Naive thymus-derived CD8-positive, alpha-beta T cell (primary cell): ENCODE data around the gene ZNF609. TPM values are rescaled to one million over a fixed set of nuclear protein-coding genes. Genes with fewer than 3 reads are reported as not detected.

ENCODE experiments used
- ATAC-seq, 2 donors: fragments of 150-1000 bp; cut with Tn5 transposase in 1 of 2; sonication (Bioruptor Pico), chemical (Tn5 transposase) in 1 of 2; 1 replicate in 1 of 2; 2 replicates in 1 of 2; pipeline ENCODE4 v1.10.0; 2021; ENCODE audit warnings: mild to moderate bottlenecking in 2 of 2, moderate library complexity in 2 of 2
- POLR2A ChIA-PET: fragments of 350-600 bp; sonication (Branson Sonifier 250); formaldehyde crosslinking; loops from one replicate; lab custom pipeline; 2021; ENCODE audit warnings: antibody characterized with exemption; lab: Charles Lee
- DNase-seq, 10 donors: peaks; one replicate each; pipeline versions ENCODE4 v3.0.0 to v3.0.0-alpha.2; 2020 to 2022
- H3K27ac Mint-ChIP-seq, 10 donors: one replicate each; pipeline ENCODE4 v1.8.0; 2020 to 2022; ENCODE audit warnings: mild to moderate bottlenecking in 10 of 10, mixed read lengths in 10 of 10, moderate library complexity in 4 of 10, inconsistent platforms in 1 of 10
- H3K27me3 Mint-ChIP-seq, 5 donors: one replicate each; pipeline ENCODE4 v1.8.0; 2021 to 2022; ENCODE audit warnings: mixed read lengths in 5 of 5
- H3K36me3 Mint-ChIP-seq, 3 donors: one replicate each; pipeline ENCODE4 v1.8.0; 2020 to 2022; ENCODE audit warnings: mixed read lengths in 3 of 3, mild to moderate bottlenecking in 2 of 3, inconsistent platforms in 1 of 3
- H3K4me1 Mint-ChIP-seq, 4 donors: one replicate each; pipeline ENCODE4 v1.8.0; 2021 to 2022; ENCODE audit warnings: mixed read lengths in 4 of 4
- H3K4me3 Mint-ChIP-seq, 10 donors: one replicate each; pipeline ENCODE4 v1.8.0; 2020 to 2022; ENCODE audit warnings: mild to moderate bottlenecking in 10 of 10, mixed read lengths in 10 of 10, moderate library complexity in 6 of 10, inconsistent platforms in 1 of 10
- H3K9me3 Mint-ChIP-seq, 9 donors: one replicate each; pipeline ENCODE4 v1.8.0; 2020 to 2022; ENCODE audit warnings: mixed read lengths in 9 of 9, mild to moderate bottlenecking in 3 of 9, inconsistent platforms in 1 of 9, moderate library complexity in 1 of 9
- polyA plus RNA-seq, 3 donors: library from polyadenylated mRNA; unstranded; fragments of 300-500 nt; fragmentation: Illumina TruSeq; gene quantifications; one replicate each; pipeline ENCODE4 v1.2.3, GENCODE V29; 2021
- total RNA-seq, 8 experiments: library from RNA in 2 of 8; stranded (reverse) in 2 of 8; gene quantifications; one replicate each; pipeline ENCODE4 v1.2.3 and lab custom pipeline; 2021 to 2026

The ZNF609 gene
- total and polyA plus RNA-seq, 5 experiments from 2014 or later: 10.2 to 68.2 (median 23.7) TPM

DNA sequence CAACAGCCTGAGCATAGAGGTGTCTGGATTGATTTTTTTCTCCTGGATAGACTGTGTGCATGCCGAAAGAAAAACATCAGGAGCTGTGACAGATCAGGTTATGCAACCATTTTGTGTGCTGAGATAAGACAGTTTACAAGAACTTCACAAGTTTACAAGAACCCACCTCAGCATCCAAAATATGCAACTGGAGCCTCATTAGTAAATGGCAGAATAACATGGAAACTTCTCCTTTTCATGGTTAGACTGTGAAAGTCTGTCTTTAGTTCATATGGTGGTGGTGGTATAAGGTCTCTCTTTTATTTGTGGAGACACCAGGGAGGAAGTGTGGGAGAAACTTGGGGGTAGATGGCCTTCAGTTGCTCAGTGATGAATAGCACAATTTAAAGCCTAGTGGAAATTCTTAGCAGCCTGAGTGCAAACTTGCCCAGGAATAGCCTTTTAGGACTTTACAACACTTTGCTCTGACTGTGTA, 3.7 kb upstream of the ZNF609 start:
- Mint-ChIP-seq H3K4me3 (peak overlapping the region in 9 of 10 donors; percentile 3 to 76 (median 55)), H3K27me3 (no peaks in the 10 kb centered on the region)

DNA sequence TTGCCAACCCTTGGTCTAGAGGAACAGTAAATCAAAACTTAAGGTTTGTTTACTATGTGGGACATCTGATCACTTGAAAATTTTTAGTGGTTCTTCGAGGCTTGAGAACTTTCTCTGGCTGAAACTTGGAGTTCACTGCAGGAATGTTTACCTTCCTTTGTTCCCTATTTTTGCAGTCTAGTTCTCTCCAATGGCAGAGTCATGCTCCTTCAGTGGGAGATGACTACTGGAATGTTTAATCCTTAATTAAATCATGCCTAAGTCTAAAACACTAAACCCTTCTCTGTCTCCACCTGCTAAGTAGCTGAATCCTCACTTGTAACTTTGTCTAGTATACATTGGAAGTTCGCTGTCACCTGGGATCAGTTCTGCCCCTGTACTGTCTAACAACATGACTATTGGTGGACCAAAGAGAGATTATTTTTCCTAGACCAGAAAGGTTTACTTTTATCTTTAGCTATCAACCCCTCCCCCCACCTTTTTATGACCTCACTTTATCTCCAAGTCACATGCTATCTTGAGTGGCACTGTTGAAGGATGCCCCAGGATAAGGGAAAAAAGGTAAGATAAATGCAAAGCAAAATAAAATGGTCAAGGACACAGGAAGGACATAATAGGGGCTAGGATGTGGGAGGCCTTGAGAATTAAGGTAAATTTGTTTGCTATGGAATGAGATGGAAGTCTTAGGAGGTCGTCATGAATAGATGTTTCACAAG, 1.2 kb upstream of the ZNF609 start:
- POLR2A ChIA-PET: interaction anchor here (0.6 to 2.7 kb wide), 10 partner anchors 9 to 256 kb away, joined by 3 to 16 read pairs (median 6); no protein-coding TSS in a partner anchor
- no peaks in the 10 kb centered on the region for H3K36me3 Mint-ChIP-seq
- ATAC-seq: no peak
- no peaks in the 10 kb centered on the region for H3K9me3 Mint-ChIP-seq
- H3K4me1 Mint-ChIP-seq: peaks cover 42 to 87% (median 83%) of the 10 kb centered on the region in 4 donors
- DNase-seq: no peak
- H3K4me3 Mint-ChIP-seq: peak overlapping the region; percentile 81 to 95 (median 91)
- no peaks in the 10 kb centered on the region for H3K27me3 Mint-ChIP-seq
- peak overlapping the region; percentile 76 to 96 (median 94) for H3K27ac Mint-ChIP-seq

More for the DNA sequence above, 3.7 kb upstream of the ZNF609 start:
- POLR2A ChIA-PET: interaction anchor here (1.2 to 1.3 kb wide), 2 partner anchors 9 to 26 kb away, joined by 3 read pairs; no protein-coding TSS in a partner anchor
- DNase-seq (no peak), ATAC-seq (no peak)
- no peaks in the 10 kb centered on the region for H3K36me3 Mint-ChIP-seq
- peak overlapping the region; percentile 63 to 96 (median 92) for H3K27ac Mint-ChIP-seq
- peaks cover 42 to 75% (median 72%) of the 10 kb centered on the region in 4 donors for H3K4me1 Mint-ChIP-seq
- no peaks in the 10 kb centered on the region for H3K9me3 Mint-ChIP-seq

DNA sequence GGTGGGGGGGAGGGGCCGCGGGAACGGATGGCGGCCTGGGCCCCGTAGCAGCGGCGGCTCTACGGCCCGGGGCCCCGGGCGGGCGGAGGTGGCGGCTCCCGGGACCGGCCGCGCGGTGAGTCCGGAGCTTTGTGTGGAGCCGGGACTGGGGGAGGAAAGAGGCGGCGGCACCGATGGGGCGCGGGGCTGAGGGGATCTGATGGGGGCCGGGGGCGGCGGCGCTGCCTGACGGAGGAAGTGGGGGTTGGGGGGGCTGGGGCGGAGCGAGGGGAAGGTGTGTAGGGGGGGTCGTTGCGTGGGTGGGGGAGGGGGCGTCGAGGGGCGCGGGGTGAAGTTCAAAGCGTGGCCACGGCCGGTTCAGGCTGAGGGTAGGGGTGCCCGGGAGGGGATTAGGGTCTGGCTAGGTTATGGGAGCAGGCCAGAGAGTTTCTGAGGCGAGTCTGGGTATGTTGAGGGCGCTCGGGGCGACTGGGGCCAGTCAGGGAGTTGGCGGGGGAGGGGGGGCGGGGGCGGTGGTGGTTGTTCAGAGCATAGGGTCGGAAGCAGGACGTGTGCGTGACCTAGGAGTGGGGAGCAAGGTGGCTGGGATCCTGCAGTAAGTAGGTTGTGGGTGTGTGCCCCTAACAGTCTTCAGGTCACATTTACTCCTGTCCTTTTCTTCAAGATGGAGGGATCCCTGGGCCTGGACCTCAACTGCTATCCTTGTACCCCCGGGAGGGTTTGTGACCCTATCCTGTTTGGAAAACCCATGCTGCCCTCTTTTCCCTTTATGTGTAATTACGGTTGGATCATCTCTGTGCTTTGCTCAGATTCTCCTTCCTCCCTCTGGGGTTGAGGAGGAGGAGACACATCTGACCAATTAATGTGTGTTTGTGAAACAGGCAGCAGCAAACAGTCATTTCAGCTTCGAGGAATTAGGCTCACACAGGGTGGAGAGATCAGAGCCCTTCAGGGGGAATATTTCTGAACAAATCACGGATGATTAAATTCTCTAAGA, 644 bp downstream of the ZNF609 start:
- DNase-seq (peak in 8 of 10 donors; percentile 3 to 50 (median 34)), ATAC-seq (peak; percentile 46 to 66)
- H3K4me3 Mint-ChIP-seq: peak overlapping the region; percentile 81 to 97 (median 92)
- no peaks in the 10 kb centered on the region for H3K27me3 Mint-ChIP-seq
- H3K36me3 Mint-ChIP-seq: peaks cover 0 to 8% (median 0%) of the 10 kb centered on the region in 3 donors
- H3K27ac Mint-ChIP-seq: peak overlapping the region; percentile 76 to 97 (median 94)
- POLR2A ChIA-PET: interaction anchor here (0.6 to 2.7 kb wide), 16 partner anchors 8 to 672 kb away, joined by 3 to 16 read pairs (median 4); no protein-coding TSS in a partner anchor
- no peaks in the 10 kb centered on the region for H3K9me3 Mint-ChIP-seq
- H3K4me1 Mint-ChIP-seq: peaks cover 47 to 84% (median 81%) of the 10 kb centered on the region in 4 donors

DNA sequence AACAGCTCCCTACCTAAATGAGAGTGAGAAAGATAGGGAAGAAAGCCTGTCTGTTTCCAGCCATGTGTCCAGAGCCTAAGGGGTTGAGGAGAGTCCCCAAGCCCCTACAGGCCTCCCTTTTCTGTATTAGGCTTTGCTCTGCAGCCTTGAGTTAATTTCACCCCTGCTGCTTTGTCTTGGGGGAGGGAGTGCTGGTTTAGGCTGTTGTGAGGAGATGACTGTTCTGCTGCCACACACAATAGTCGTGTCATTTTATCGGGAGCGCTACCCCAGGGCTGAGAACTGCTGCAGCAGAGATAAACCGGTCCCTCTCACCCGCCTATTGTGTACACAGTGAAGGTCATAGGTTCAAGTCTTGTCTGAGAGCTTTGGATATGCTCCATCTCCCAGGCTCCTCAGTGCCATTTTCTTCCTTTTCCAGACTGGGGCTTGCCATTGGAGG, 1.4 kb downstream of the ZNF609 start:
- Mint-ChIP-seq H3K36me3 (peaks cover 0 to 8% (median 0%) of the 10 kb centered on the region in 3 donors), H3K9me3 (no peaks in the 10 kb centered on the region), H3K27ac (peak overlapping the region; percentile 76 to 97 (median 94)), H3K27me3 (no peaks in the 10 kb centered on the region), H3K4me1 (peaks cover 44 to 84% (median 81%) of the 10 kb centered on the region in 4 donors), H3K4me3 (peak overlapping the region; percentile 81 to 97 (median 92))
- ATAC-seq (peak; percentile 21), DNase-seq (no peak)
- POLR2A ChIA-PET: interaction anchor here (0.6 to 2.7 kb wide), 6 partner anchors 29 to 190 kb away, joined by 3 to 16 read pairs (median 4); no protein-coding TSS in a partner anchor

DNA sequence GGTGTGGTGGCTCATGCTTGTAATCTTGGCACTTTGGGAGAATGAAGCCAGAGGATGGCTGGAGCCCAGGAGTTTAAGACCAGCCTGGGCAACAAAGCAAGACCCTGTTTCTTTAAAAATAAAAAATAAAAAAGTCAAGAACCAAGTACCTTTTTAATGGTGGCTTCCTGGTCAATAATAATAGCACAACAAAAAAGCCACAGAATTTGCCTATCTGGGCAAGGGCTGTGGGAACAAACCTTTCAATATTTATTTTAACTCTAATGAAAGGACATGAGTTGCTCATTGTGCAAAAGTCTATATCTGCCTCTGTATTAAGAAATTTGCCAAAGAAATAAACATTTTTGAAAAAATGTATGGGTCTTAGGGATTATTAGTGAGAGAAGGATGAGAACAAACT, 2.1 kb downstream of the ZNF609 start:
- H3K4me1 Mint-ChIP-seq: peaks cover 42 to 84% (median 81%) of the 10 kb centered on the region in 4 donors
- peaks cover 0 to 9% (median 0%) of the 10 kb centered on the region in 3 donors for H3K36me3 Mint-ChIP-seq
- no peaks in the 10 kb centered on the region for H3K27me3 Mint-ChIP-seq
- H3K4me3 Mint-ChIP-seq: peak overlapping the region; percentile 81 to 97 (median 92)
- no peaks in the 10 kb centered on the region for H3K9me3 Mint-ChIP-seq
- no peak for DNase-seq
- POLR2A ChIA-PET: interaction anchor here (0.7 kb wide), 2 partner anchors 36 to 61 kb away, joined by 4 to 5 read pairs; no protein-coding TSS in a partner anchor
- no peak for ATAC-seq
- H3K27ac Mint-ChIP-seq: peak overlapping the region in 9 of 10 donors; percentile 24 to 96 (median 92)

DNA sequence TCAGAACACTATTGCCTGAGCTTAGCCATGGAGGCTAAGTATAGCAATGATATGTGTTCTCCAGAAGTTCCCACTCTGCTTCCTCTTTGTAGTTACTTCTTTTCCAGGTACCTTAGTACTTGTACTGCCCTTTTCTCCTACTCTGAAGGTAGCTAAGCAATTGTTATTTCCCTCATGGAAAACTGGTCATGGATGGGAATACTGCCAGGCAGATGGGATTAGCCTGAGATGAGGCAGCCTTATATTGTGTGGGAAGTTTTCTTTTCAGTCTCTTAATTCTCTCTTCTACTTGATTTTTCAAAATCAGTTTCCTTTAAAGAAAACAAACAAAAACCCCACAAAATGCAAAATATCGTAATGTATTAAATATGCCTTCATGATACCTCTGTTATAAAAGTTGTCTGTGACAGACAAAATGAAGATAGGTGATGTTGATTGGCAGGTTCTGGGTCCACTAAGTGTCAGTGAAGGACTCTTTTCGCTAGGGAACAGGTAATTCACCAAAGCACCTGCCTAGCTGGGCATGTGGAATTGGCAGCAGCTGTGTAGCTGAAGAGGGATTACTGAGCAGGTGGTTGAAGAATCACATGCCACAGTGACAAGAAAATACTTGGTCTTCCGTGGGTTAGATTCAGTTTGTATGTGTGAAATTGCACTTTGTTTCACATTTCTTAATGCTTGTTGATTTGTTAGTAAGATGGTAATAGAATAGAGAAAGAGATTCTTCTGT, 4.1 kb downstream of the ZNF609 start:
- H3K27ac Mint-ChIP-seq: peak overlapping the region; percentile 35 to 86 (median 68)
- POLR2A ChIA-PET: no interaction called here
- no peak for ATAC-seq
- DNase-seq: no peak
- no peaks in the 10 kb centered on the region for H3K27me3 Mint-ChIP-seq
- H3K9me3 Mint-ChIP-seq: no peaks in the 10 kb centered on the region
- peaks cover 0 to 26% (median 5%) of the 10 kb centered on the region in 3 donors for H3K36me3 Mint-ChIP-seq
- peaks cover 40 to 87% (median 82%) of the 10 kb centered on the region in 4 donors for H3K4me1 Mint-ChIP-seq
- peak overlapping the region; percentile 18 to 97 (median 86) for H3K4me3 Mint-ChIP-seq

DNA sequence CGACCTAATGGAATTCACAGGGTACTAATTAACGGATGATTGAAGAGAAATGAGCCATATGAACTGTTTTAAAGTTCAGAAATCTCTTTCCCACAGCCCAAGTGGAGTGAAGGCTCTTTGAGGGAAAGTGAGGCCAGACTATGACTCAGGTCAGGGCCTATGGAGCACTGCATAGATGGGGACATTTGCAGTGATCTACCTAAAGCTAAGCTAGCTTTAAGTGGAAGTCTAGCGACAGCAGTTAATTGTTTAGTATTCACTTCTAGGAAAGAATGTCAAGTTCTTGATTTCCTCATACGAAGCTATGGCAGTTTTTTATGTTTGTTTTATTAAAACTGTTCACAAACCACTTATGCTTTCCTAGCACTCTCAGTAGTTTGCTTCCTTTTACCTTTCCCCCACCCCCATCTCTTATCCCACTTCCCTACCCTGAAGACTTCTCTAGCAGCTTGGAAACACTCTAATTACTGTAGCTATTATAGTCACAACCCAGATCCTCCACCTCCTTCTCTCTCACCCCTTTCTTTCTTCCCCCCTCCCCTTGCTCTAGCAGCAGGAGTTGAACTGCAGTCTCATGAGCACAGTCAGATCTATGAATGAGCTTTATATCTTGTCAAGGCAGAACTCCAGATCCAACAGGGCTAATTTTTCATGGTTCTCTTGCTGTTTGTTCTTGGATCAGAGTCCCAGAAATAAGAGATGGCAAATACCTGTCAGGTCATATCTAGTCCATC, 6.2 kb downstream of the ZNF609 start:
- Mint-ChIP-seq H3K27ac (peak overlapping the region; percentile 4 to 89 (median 52)), H3K36me3 (peaks cover 0 to 45% (median 5%) of the 10 kb centered on the region in 3 donors), H3K4me1 (peaks cover 34 to 81% (median 75%) of the 10 kb centered on the region in 4 donors), H3K9me3 (no peaks in the 10 kb centered on the region), H3K27me3 (no peaks in the 10 kb centered on the region), H3K4me3 (peak overlapping the region in 9 of 10 donors; percentile 6 to 67 (median 40))
- ATAC-seq (peak in 1 of 2 donors; percentile 33), DNase-seq (no peak)
- POLR2A ChIA-PET: interaction anchor here (0.5 to 2.0 kb wide), 2 partner anchors 11 to 183 kb away, joined by 6 to 8 read pairs; no protein-coding TSS in a partner anchor

DNA sequence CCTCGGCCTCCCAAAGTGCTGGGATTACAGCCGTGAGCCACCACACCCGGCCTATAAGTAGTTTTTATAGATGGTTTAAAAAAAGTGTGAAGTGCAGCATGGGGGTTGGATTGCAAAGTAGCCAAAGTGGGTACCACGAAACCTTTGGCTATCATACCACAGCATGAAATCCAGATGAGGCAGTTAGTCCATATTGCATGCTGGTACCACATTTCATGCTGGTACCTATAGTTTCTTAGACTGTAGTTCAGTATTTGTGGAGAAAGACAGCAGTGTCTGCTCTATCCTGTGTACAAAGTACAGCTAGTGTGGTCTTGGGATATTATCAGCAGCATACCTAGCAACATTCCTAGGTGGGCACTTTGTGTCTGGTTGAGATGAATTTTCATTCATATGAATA, 11.8 kb downstream of the ZNF609 start:
- DNase-seq: no peak
- ATAC-seq: no peak
- no peaks in the 10 kb centered on the region for H3K9me3 Mint-ChIP-seq
- H3K4me3 Mint-ChIP-seq: peak overlapping the region in 1 of 10 donors; percentile 11
- peak overlapping the region in 9 of 10 donors; percentile 8 to 78 (median 49) for H3K27ac Mint-ChIP-seq
- POLR2A ChIA-PET: interaction anchor here (0.5 to 0.6 kb wide), 2 partner anchors 101 to 114 kb away, joined by 3 to 6 read pairs; no protein-coding TSS in a partner anchor
- H3K36me3 Mint-ChIP-seq: peaks cover 0 to 72% (median 6%) of the 10 kb centered on the region in 3 donors
- H3K27me3 Mint-ChIP-seq: no peaks in the 10 kb centered on the region
- peaks cover 27 to 64% (median 54%) of the 10 kb centered on the region in 4 donors for H3K4me1 Mint-ChIP-seq

DNA sequence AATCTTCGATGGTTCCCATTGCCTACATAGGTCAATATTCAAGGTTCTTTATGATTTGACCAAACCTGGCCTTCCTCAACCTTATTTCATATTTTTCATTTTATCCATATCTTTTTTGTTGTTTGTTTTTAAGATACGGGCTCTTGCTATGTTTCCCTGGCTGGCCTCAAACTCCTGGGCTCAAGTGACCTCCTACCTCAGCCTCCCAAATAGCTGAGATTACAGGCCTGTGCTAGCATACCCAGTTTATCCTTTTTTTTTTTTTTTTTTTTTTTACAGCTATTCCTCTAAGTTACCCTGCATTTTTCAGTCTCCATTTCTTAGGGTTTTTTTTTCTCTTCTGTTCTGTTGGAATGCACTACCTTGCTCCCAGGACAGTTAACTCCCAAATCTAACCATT, 14.5 kb downstream of the ZNF609 start:
- Mint-ChIP-seq H3K27me3 (no peaks in the 10 kb centered on the region), H3K4me1 (peaks cover 22 to 58% (median 46%) of the 10 kb centered on the region in 4 donors), H3K27ac (peak overlapping the region in 5 of 10 donors; percentile 33 to 86 (median 70)), H3K4me3 (peak overlapping the region in 1 of 10 donors; percentile 15), H3K36me3 (peaks cover 0 to 69% (median 1%) of the 10 kb centered on the region in 3 donors), H3K9me3 (no peaks in the 10 kb centered on the region)
- no peak for ATAC-seq
- POLR2A ChIA-PET: interaction anchor here (0.9 kb wide), 1 partner anchor 14 kb away, joined by 5 read pairs; the partner anchor contains the start of gene ZNF609
- no peak for DNase-seq

DNA sequence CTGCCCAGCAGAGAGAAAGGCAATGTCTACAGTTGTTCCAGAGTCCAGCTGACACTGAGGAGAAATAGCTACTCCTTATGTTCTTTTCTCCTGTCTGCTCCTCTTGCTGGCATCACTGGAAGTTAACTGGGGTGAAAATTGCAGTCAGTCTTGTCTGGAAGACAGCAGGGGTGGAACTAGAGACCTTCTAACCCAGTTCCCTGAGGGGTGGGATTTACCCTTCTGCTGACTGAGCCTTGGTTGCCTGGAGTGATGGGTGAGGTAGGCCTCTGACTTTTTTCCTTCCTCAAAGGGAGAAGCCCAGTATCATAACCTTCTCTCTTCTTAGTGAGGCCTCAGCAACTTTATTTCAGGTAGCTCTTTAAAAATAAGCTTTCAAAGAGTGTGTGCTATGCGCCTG, 16.2 kb downstream of the ZNF609 start:
- Mint-ChIP-seq H3K9me3 (no peaks in the 10 kb centered on the region), H3K27ac (peak overlapping the region; percentile 65 to 89 (median 82)), H3K4me1 (peaks cover 28 to 64% (median 52%) of the 10 kb centered on the region in 4 donors), H3K4me3 (peak overlapping the region in 8 of 10 donors; percentile 2 to 71 (median 42)), H3K36me3 (peaks cover 0 to 62% (median 5%) of the 10 kb centered on the region in 3 donors), H3K27me3 (no peaks in the 10 kb centered on the region)
- ATAC-seq: peak; percentile 62 to 71
- POLR2A ChIA-PET: interaction anchor here (0.6 to 2.0 kb wide), 7 partner anchors 10 to 656 kb away, joined by 3 to 8 read pairs (median 5); partner anchors contain the start of gene ZNF609
- peak in 1 of 10 donors; percentile 14 for DNase-seq
